A172 (cell line): ENCODE data around the gene SNX30. TPM values are rescaled to one million over a fixed set of nuclear protein-coding genes. Genes with fewer than 3 reads are reported as not detected.
A peak's percentile ranks its signal among the peaks of the same experiment; 100 is the strongest.

ENCODE experiments used
- DNase-seq: peaks from one replicate; pipeline ENCODE4 v3.0.0-alpha.2; 2015; ENCODE audit warnings: low spot score
- total RNA-seq: library from RNA; depleted of rRNA; stranded (reverse); fragments of >200 nt; shearing (Covaris generic); gene quantifications from 2 replicates; pipeline ENCODE4 v1.2.3, GENCODE V29; 2014

Gene SNX30
- total RNA-seq, 1 experiment from 2014 or later = 11.8 TPM

GRCh38 chr9:112885324-112885723 is 134.8 kb downstream of the SNX30 start:
- DNase-seq = no peak

- DNase-seq = no peak
These were observed 135.8 kb downstream of the SNX30 start for GRCh38 chr9:112886351-112886750.

GRCh38 chr9:112887381-112887780 is 136.8 kb downstream of the SNX30 start:
- no peak for DNase-seq

GRCh38 chr9:112890106-112891081 is 139.8 kb downstream of the SNX30 start, which contains the start of gene SLC46A2:
Gene SLC46A2, minus strand, starts transcription at chr9:112890876. Its CDS starts 195 bp downstream, at chr9:112890681.
- DNase-seq = no peak

- no peak for DNase-seq
These were observed 141.0 kb downstream of the SNX30 start for GRCh38 chr9:112891521-112891920.

GRCh38 chr9:112892981-112893380 is 142.4 kb downstream of the SNX30 start:
- DNase-seq = no peak

- DNase-seq = peak; percentile 15
These were observed 143.5 kb downstream of the SNX30 start for GRCh38 chr9:112894041-112894440.

- DNase-seq = no peak
These were observed 144.1 kb downstream of the SNX30 start for GRCh38 chr9:112894699-112895098.

GRCh38 chr9:112896131-112896530 is 145.6 kb downstream of the SNX30 start:
- DNase-seq = no peak

GRCh38 chr9:112898872-112899311 is 148.3 kb downstream of the SNX30 start:
- no peak for DNase-seq

- no peak for DNase-seq
These were observed 149.9 kb downstream of the SNX30 start for GRCh38 chr9:112900488-112900887.

- no peak for DNase-seq
These were observed 150.3 kb downstream of the SNX30 start for GRCh38 chr9:112900901-112901300.

- DNase-seq = no peak
These were observed 154.5 kb downstream of the SNX30 start for GRCh38 chr9:112905084-112905483.

- no peak for DNase-seq
These were observed 161.2 kb downstream of the SNX30 start for GRCh38 chr9:112911736-112912135.

- no peak for DNase-seq
These were observed 162.1 kb downstream of the SNX30 start for GRCh38 chr9:112912636-112913035.

GRCh38 chr9:112913326-112913725 is 162.8 kb downstream of the SNX30 start:
- no peak for DNase-seq

GRCh38 chr9:112914524-112914923 is 164.0 kb downstream of the SNX30 start:
- DNase-seq = no peak

- no peak for DNase-seq
These were observed 166.8 kb downstream of the SNX30 start for GRCh38 chr9:112917047-112917986.

- DNase-seq = no peak
These were observed 167.4 kb downstream of the SNX30 start for GRCh38 chr9:112917987-112918362.

- DNase-seq = peak; percentile 47
These were observed 171.0 kb downstream of the SNX30 start for GRCh38 chr9:112921549-112921948.
